LoVo (cell line): ENCODE data around the gene IRGQ.
"Not testable (repeated sequence)": the region's sequence is repeated elsewhere in the genome, so short reads cannot be mapped to it uniquely, and the experiment has no call there.

Experiments
- DNase-seq: peaks from one replicate; pipeline ENCODE4 v3.0.0-alpha.2; 2016; ENCODE audit warnings: low spot score

Gene IRGQ

DNA sequence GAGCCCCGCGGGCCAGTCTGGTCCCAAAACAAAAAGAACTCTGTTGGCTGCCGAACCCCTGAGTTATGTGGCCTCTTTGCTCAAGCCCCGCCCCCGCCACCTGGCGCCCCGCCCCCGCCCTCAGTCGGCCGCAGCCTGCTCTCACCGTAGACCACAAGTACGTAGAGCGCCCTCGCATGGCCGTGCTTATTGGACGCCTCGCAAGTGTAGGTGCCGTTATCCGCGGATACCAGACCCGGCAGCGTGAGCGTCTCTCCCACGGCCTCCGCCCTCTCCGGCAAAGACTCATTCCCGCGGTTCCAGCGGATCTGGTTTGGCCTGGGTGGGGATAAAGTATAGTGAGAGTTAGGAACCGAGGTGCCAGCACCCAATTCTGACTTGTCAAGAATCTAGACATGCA lies 29.0 kb upstream of the IRGQ start:
- no peak for DNase-seq

DNA sequence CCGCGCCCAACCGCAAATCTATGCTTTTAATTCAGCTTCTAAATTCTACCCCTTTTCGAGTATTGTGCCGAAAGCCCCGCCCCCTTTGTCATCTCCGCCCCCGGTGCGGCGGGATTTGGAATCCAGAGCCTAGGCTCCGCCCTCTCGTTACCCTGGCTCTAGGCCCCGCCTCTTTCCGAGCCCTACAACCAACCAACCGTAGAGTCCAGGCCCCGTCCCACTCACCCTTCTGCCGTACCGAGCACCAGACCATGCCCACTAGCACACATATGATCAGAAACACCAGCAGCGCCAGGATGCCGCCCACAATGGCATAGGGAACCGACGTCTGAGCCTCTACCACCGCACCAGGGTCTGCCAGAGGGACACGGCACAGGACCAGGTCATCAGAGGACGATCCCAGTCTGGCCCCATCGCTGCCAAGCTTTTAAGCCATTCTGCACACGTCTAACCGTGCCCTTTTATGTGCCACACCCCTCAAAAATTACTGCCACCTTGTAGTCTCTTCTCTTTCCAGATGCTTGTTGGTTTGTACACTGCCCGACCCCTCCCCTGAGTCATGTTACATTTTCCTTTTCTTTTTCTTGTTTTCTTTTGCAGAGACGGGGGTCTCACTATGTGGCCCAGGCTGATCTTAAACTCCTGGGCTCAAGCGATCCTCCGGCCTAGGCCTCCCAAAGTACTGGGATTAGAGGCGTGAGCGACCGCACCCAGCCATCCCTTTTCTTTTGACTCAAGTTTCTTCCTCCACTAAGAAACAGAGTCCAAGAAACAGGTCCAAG lies 28.1 kb upstream of the IRGQ start:
- DNase-seq = no peak

GRCh38 chr19:43622956-43623355 lies 27.0 kb upstream of the IRGQ start:
- DNase-seq = no peak

GRCh38 chr19:43622070-43622469 lies 26.1 kb upstream of the IRGQ start:
- no peak for DNase-seq

GRCh38 chr19:43620061-43621001 lies 24.4 kb upstream of the IRGQ start:
- no peak for DNase-seq

GRCh38 chr19:43619262-43620060 lies 23.5 kb upstream of the IRGQ start, which contains the start of gene ZNF428:
TSS of gene ZNF428 (minus strand) at chr19:43619629. CDS start at chr19:43614304, 5,325 bp downstream.
- DNase-seq = peak; percentile 89

DNA sequence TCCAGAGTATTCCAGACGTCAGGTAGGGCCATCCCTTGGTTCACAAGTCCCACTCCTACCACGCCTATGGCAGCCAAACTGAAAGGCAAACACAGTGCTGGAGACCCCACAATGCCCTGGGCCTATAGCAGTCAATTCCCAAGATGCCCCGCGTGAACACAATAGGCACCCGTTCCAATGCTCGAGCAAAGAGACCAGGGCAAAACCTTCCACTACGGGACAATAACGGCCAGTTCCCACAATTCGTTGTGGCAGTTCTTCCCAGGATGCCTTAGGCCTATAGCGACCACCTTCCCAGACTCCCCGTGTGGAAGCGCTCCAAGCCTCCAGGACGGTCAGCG lies 23.0 kb upstream of the IRGQ start:
- peak; percentile 49 for DNase-seq

DNA sequence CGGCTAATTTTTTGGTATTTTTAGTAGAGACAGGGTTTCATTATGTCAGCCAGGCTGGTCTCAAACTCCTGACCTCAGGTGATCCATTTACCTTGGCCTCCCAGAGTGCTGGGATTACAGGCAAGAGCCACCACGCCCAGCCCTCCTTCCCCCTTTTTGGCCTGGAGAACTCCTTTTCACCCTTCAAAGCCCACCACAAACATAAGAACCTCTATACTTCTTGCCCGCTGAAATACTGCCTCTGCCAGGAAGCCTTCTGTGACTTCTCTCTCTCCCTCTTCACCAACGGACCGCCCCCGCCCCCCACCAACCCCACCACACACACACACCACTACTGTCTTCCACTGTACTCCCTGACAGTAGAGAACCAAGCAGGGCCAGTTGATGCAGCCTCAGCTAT lies 21.0 kb upstream of the IRGQ start:
- no peak for DNase-seq

- DNase-seq = no peak
Measured at GRCh38 chr19:43616306-43616705, 20.4 kb upstream of the IRGQ start.

DNA sequence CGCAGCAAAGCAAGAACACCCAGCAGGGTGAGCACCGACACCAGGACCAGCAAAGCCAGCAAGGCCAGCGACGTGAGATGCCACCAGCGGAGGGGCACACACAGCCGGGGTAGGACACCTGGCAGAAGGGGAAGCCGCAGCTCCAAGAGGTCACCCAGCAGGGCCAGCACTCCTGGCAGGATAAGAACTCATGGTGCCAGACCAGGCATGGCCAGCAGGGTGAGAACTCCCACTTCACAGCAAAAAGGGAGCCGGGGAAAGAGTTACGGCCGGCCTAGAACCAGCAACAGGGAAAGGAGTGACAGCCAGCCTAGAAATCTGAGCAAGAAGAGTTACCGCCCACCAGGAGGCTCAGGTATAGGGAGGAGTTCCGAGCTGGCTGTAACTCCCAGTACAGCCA lies 16.4 kb upstream of the IRGQ start:
- DNase-seq = no peak

DNA sequence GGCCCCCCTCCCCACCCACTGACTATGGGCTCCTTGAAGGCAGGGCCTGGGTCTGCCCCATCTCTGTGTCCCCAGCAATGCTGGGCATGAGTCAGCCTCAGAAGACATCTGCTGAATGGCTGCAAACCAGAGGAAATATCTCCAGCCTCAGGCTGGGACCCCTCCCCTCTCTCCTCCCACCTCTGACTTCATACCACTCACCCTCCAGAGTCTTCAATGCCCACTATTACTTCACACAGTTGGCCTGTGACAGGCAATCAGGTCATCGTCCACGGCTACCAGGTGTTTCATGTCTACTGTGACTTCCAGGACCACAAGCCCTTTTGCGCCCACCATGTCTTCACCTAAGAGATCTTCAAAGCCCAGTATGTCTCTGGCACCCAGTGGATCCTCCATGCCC lies 15.9 kb upstream of the IRGQ start, which contains the start of gene SRRM5:
SRRM5 (plus strand) TSS at position 301 of the 400 bp plus-strand sequence; CDS start at position 335, 34 bp downstream.
- DNase-seq = no peak

GRCh38 chr19:43610493-43610892 lies 14.6 kb upstream of the IRGQ start:
- DNase-seq = no peak

DNA sequence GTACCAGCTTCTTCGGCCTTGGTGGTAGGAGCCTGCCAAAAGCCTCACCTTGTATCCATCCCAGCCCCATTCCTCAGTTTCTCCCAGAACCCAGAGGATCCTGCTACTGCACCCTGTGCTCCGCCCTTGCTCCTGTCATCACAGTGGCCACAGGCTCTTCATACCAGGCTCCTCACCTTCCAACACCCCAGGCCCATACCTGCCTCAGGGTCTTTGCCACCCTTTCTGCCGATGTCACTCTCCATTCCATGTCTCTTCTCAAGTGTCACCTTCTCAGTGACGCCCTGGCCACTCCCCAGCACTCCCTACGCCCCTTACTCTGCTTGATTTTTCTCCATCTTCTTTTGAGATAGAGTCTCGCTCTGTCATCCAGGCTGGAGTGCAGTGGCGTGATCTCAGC lies 13.9 kb upstream of the IRGQ start:
- DNase-seq = no peak

GRCh38 chr19:43607238-43608205 lies 11.6 kb upstream of the IRGQ start:
- DNase-seq = no peak

GRCh38 chr19:43606569-43607229 lies 10.8 kb upstream of the IRGQ start:
- DNase-seq = no peak

- no peak for DNase-seq
Measured at GRCh38 chr19:43605875-43606568, 10.1 kb upstream of the IRGQ start.

- DNase-seq = not testable (repeated sequence)
Measured at GRCh38 chr19:43600326-43600725, 4.4 kb upstream of the IRGQ start.

- no peak for DNase-seq
Measured at GRCh38 chr19:43599635-43600295, 3.8 kb upstream of the IRGQ start.
